Right ventricle myocardium inferior (tissue), 1 donor: ENCODE measurements around the gene PDE4D. TPM values are rescaled to one million over a fixed set of nuclear protein-coding genes. Genes with fewer than 3 reads are reported as not detected.
A peak's percentile ranks its signal among the peaks of the same experiment; 100 is the strongest.
"Not testable (repeated sequence)": the region's sequence is repeated elsewhere in the genome, so short reads cannot be mapped to it uniquely, and the experiment has no call there.

ENCODE experiments used
- ATAC-seq: fragments of 200-7000 bp; cut with Tn5 transposase; one replicate; pipeline ENCODE4 v1.9.1; 2020; ENCODE audit warnings: mild to moderate bottlenecking, moderate library complexity
- DNase-seq: peaks from one replicate; pipeline ENCODE4 v3.0.0; 2021; ENCODE audit errors: missing footprints
- intact Hi-C: fragments of 100-400 bp; cut with DNase I; formaldehyde crosslinking; loops from one replicate; pipeline ENCODE4 v1.11.0; 2022
- total RNA-seq: library from RNA; stranded (reverse); fragmentation: NEBNext Ultra II Directional; extraction: Animal tissue kit (Norgen Biotek cat#: 25700); gene quantifications from one replicate; pipeline ENCODE4 v1.2.1, GENCODE V29; 2021
- donor health status: DM: no; HTN: yes; CAD: no; lungs with severe emphysema.

The PDE4D gene
- total RNA-seq, 1 donor from 2014 or later, result 36.7 TPM

GRCh38 chr5:59088546-59088945, 805.0 kb downstream of the PDE4D start:
- ATAC-seq (no peak), DNase-seq (no peak)
- intact Hi-C loops, result no loop called here

GRCh38 chr5:59086024-59086423, 807.5 kb downstream of the PDE4D start:
- DNase-seq, result no peak
- ATAC-seq, result no peak
- intact Hi-C loops, result no loop called here

- intact Hi-C loops, result no loop called here
- DNase-seq (no peak), ATAC-seq (no peak)
Observed at GRCh38 chr5:59081693-59082092, 811.8 kb downstream of the PDE4D start.

DNA sequence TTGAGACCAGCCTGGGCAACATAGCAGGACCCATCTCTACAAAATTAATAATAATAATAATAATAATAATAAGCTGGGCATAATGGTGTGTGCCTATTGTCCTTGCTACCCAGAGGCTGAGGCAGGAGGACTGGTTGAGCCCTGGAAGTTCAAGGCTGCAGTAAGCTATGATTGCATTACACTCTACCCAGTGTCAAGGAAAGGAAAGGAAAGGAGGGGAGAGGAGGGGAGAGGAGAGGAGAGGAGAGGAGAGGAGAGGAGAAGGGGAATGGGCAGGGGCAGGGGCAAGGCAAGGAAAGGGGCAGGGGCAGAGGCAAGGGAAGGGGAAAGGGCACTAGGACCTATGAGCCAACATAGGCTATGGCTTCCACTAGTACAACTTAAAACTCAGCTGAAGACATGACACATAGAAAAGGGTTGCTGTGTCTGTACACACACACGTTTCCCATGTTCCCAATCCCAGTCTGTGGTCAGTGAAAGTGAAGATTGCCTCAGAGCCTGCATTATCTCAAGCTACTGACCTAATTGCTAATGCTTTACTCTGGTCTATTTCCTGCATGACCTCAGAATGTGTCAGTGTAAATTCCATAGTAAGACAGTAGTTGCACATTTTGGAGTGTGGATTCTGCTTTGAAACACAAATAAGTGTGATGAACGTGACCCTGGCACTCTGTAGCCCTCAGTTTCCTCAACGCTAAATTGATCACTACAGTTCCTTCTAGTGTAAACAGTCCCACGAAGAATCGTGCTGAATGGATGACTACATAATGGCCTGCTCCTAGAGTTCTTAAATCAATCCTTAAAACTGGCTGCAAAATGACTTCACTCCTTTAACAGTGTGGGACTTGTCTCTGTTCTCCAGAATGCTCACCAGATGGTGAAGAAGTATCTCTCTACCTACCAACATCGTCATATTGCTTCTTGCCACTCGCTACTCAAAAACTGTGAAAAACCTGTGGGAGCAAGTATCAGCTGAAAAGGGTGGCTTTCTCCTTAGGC, 813.6 kb downstream of the PDE4D start:
- ATAC-seq (peak; percentile 97), DNase-seq (no peak)
- intact Hi-C loops, result no loop called here

DNA sequence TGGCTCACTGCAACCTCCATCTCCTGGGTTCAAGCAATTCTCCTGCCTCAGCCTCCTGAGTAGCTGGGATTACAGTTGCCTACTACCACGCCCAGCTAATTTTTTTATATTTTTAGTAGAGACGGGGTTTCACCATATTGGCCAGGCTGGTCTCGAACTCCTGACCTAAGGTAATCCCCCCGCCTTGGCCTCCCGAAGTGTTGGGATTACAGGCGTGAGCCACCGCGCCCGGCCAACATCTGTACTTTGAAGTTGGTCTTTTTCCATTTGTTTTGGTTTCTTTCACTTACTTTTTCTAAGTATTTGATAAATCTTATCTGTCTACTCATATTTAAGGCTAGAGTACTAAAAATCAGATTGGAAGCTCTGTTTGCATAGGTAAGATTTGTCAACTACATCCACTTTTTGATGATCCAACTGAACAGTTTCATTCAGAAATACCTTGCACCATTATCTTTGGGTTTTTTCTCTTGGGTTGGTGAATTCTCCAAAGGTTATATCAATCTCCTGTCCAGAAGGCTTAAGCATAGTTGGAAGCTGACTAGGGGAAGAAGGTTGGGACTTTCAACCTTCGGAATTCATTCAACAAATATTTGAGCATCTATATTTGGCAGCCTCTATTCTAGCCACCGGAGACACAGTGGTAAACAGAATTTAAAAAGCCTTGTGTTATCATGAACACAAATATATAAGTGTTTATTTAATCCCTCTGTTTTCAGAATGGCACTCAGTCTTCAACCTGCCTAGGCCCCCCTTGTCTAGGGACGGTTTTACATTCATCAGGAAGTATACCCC, 821.6 kb downstream of the PDE4D start:
- ATAC-seq (no peak), DNase-seq (no peak)
- intact Hi-C loops, result no loop called here

DNA sequence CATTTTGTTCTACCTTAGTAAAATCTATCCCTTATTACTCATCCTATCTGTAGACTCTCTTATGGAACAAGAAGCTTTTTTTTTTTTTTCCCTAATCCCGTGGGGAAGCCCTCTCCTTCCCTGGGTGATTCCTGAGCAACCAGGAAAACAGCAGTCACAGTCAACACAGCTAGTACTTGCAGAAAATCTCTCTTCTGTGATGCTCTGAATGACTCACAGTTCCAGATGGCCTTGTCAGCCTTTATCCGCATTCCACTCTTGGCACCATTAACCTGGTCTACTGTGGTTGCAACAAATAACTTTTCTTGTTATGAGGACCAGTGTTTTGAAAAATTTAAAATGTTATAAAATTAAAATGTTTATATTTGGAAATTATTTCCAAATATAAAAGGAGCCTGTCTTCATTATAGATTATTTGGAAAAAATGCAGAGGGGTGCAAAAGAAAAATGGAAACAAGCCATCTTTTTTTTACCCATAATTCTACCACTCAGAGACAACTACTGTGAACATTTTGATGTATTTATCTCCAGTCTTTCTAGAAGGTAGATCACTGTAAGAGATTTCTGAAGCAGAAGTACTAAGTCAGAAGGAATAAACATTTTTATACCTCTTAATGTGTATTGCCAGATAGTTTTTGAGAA, 824.0 kb downstream of the PDE4D start:
- intact Hi-C loops, result no loop called here
- no peak for DNase-seq
- peak; percentile 95 for ATAC-seq

DNA sequence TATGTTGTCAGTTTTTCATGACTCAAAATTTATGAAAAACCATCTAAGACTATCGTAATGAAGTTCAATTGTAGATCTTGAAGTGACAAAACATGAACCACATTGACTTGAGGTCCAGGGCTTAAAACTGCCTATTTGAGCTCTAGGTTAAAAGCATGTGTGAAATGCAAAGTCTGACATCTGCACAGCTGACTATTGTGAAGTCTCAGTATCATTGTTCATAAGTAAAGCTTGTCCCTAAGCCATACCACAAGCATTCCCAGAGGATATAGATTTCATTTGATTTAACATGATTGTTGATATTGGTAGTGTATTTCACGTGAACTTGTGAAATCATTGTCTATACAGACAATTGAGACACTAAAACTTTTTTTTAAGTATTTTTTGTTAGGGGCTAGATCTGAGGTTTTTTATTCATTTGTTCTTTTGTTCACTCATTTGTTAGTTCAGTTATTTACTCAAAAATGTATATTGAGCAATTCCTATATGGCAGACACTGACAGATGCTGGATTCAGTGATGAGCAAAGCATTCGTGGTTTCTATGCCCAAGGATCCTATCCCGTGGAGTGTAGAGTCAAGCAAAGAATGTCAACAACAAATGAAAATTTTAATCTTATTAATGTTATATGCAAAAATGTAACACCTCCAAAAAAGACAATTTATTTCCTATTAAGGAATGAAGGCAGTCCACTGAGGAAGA, 825.4 kb downstream of the PDE4D start:
- intact Hi-C loops, result no loop called here
- no peak for ATAC-seq
- no peak for DNase-seq

GRCh38 chr5:59066367-59067163, 827.0 kb downstream of the PDE4D start:
- intact Hi-C loops, result no loop called here
- DNase-seq (no peak), ATAC-seq (no peak)

GRCh38 chr5:59065554-59065953, 828.0 kb downstream of the PDE4D start:
- no peak for ATAC-seq
- no peak for DNase-seq
- intact Hi-C loops, result no loop called here

GRCh38 chr5:59064293-59064692, 829.2 kb downstream of the PDE4D start:
- peak; percentile 31 for ATAC-seq
- intact Hi-C loops, result no loop called here

DNA sequence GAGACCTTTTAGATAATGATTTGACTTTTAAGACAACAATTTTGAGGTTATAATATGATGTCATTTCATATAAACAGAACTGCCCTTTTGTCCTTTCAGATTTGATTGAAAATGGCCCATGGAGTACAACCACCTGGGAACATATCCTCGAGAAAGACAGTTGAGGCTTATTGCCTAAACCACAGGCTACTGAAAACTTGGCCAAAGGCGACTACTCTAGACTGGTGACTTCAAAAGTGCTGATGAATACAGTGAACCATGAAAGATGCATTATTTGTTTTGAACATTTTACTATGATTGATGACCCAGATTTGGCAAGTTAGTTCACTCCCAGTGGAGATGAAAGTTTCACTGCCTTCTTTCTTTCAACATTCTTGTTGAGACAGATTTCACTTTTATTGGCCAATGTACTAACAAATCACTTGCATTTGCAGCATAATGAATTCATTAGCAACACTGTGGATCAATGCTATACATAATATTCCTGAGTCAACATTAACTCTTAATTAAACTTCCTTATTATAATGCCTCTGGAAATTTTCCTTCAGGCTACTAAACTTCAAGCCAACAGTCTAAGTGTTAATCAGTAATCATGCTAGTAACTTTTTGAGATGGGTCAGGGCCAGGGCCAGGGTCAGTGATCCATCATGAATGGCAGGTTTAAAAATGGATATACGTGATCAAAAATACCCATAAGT, 830.4 kb downstream of the PDE4D start:
- intact Hi-C loops, result no loop called here
- no peak for DNase-seq
- peak; percentile 64 for ATAC-seq

More at GRCh38 chr5:59064293-59064692, 829.2 kb downstream of the PDE4D start:
- DNase-seq, result no peak

GRCh38 chr5:59061377-59061776, 832.1 kb downstream of the PDE4D start:
- no peak for ATAC-seq
- DNase-seq, result no peak
- intact Hi-C loops, result no loop called here

DNA sequence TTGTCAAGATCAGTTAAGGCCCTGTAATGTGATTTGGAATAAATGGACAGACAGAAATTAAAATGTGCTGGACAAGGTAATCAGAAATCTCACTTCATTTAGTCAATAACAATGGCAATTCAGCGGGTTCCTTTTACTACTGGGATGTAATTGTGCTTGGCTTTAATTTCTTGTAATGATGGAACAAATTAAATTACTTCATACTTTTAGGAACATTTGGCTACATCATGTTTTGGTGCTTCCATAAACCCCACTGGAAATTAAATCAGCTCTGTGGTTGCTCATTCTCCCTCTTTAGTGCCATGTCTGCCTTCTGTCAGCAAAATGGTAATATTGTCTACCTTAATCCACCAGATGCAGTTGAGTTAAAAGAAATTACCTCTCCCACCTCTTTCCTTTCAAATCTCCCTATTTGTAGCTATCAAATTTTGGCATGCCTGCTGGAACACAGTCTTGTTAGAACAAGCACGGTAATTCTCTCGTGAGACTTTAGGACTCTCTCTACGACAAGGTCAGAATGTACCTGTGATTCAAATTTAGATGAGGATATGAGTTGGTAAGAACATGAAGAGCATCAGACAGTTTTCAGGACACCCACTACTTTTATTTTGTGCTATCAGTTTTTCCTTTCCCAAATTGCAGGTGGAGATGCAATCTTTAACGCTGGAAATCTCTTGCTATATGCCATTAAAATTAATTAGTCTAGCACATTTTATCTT, 834.4 kb downstream of the PDE4D start:
- no peak for DNase-seq
- no peak for ATAC-seq
- intact Hi-C loops, result no loop called here

- ATAC-seq (no peak), DNase-seq (no peak)
- intact Hi-C loops, result no loop called here
Observed at GRCh38 chr5:59058237-59058636, 835.3 kb downstream of the PDE4D start.

- intact Hi-C loops, ATAC-seq, DNase-seq: not testable (repeated sequence)
Observed at GRCh38 chr5:59056599-59056998, 836.9 kb downstream of the PDE4D start.

- DNase-seq, result no peak
- intact Hi-C loops, result no loop called here
Observed at GRCh38 chr5:59055745-59056448, 837.6 kb downstream of the PDE4D start.

More at GRCh38 chr5:59055745-59056448, 837.6 kb downstream of the PDE4D start:
- ATAC-seq, result no peak
